ENCODE results near the gene PPID.
"Not testable (repeated sequence)": the region's sequence is repeated elsewhere in the genome, so short reads cannot be mapped to it uniquely, and the experiment has no call there.

The PPID gene

GRCh38 chr4:158722917-158723793 lies at the start of gene PPID:
Gene PPID, minus strand, starts transcription at chr4:158723396. Its CDS starts 108 bp downstream, at chr4:158723288.
- peak; percentile 80 for DNase-seq

GRCh38 chr4:158771776-158772175 lies 48.6 kb upstream of the PPID start:
- no peak for DNase-seq

DNA sequence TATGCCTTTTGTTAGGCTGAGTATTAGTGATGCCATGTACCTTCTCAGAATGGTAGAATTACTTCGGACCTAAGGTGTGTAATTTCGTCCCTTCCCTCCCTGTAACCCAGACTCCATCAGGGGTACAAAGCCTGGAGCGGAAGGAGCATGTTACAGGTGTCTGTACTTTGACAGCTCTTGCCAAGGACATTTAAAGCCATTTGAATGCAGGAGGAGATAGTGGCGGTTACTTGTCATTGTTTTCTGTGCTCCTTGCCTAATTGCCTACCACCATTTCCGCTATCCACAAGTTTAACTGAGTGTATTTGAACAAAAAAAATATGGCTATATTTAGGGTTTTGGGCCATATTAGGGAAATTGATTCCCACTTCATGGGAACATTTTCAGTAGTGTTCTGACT lies 47.5 kb upstream of the PPID start:
- DNase-seq = no peak

GRCh38 chr4:158769175-158769921 lies 46.2 kb upstream of the PPID start:
- peak; percentile 32 for DNase-seq

DNA sequence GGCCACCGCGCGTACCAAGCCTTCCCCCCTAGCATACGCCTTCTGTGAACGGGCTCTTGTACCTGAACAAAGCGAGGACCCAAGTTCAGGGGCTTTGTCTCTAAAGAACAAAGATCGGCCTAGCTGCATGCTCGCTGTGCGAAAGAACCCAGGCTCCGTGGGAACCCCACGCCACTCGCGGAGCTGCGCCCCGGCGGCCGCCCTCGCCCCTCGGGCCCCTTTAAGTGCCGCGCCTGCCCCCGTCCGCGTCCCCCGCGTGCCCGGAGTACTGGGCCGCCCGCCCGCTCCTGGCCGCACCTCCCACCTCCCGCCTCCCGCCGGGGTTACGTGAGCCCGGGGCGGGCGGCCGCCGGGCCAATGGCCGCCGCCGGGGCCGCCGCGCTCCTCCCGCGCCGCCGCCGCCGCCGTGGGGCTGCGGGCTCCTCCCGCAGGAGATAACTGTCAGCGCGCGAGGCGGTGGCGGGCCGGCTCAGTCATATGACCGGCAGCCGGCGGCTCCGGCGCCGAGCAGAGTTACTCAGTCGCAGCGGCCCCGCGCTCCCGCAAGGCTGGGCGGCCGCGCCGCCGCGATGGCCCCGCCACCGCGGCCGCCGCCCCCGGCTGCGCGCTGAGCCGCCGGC lies 45.5 kb upstream of the PPID start, which contains the start of gene FNIP2:
TSS of gene FNIP2 (plus strand) at position 472 of the 620 bp plus-strand sequence. CDS start 187 bp downstream, outside the sequence.
- peak; percentile 61 for DNase-seq

GRCh38 chr4:158767451-158767850 lies 44.3 kb upstream of the PPID start:
- no peak for DNase-seq

- DNase-seq = no peak
Observed at GRCh38 chr4:158766434-158767044, 43.3 kb upstream of the PPID start.

DNA sequence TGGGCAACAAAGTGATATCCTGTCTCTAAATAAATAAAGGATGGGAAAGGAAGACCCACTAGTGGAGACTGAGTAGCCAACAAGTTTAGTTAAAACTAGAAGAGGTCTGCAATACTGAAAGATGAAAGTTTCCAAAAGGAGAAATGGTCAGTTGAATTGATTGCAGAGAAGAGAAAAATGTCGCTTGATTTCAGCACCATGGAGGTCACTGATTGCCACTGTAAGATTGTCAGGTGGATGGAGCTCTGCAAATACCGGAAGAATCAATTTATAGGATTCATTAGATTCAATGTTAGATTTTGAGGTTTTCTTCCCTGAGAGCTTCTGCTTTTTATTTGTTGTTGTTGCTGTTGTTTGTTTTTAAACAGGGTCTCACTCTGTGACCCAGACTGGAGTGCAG lies 40.3 kb upstream of the PPID start:
- no peak for DNase-seq

GRCh38 chr4:158762553-158762952 lies 39.4 kb upstream of the PPID start:
- no peak for DNase-seq

- no peak for DNase-seq
Observed at GRCh38 chr4:158760866-158761265, 37.7 kb upstream of the PPID start.

- DNase-seq = not testable (repeated sequence)
Observed at GRCh38 chr4:158759539-158759938, 36.3 kb upstream of the PPID start.

- DNase-seq = no peak
Observed at GRCh38 chr4:158758703-158759102, 35.5 kb upstream of the PPID start.

GRCh38 chr4:158758142-158758541 lies 34.9 kb upstream of the PPID start:
- DNase-seq = no peak

DNA sequence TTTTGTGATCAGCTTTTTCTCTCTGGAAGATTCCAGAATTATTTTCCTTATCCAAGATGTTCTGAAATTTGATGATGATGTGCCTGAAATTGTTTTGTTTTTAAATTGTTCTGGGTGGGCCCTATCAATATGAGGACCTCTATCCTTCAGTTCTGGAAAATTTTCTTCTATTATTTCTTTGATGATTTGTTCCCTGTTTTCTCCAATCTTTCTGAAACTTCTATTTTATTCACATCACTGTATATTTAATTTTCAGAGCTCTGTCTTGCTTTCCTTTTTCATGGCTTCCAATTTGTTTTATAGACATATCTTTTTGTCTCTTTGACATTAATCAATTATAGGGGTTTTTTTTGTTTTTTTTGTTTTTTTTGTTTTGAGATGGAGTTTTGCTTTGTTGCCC lies 33.4 kb upstream of the PPID start:
- DNase-seq = no peak

GRCh38 chr4:158755819-158756218 lies 32.6 kb upstream of the PPID start:
- DNase-seq = not testable (repeated sequence)

GRCh38 chr4:158754385-158755180 lies 31.4 kb upstream of the PPID start:
- no peak for DNase-seq

DNA sequence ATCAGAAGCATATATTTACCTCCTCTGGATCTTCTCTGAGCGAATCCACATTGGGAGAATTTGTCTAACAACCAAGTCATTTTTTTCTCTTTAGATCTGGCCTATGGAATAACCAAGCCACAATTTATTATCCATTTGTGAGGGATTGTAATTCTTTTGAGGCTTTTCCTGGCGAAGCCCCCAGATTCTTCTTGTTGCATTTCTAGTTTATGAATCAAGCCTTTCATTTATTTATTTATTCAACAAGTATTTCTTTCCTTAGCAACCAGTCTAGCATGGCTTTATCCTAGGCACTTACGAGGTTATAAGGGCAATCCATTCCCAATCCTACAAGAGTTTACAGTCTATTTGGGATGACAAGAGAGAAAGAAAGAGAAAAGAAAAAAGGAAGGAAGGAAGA lies 27.2 kb upstream of the PPID start:
- no peak for DNase-seq

DNA sequence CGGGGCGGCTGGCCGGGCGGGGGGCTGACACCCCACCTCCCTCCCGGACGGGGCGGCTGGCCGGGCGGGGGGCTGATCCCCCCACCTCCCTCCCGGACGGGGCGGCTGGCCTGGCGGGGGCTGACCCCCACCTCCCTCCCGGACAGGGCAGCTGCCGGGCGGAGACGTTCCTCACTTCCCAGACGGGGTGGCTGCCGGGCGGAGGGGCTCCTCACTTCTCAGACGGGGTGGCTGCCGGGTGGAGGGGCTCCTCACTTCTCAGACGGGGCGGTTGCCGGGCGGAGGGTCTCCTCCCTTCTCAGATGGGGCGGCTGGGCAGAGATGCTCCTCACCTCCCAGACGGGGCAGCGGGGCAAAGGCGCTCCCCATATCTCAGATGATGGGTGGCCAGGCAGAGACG lies 23.3 kb upstream of the PPID start:
- not testable (repeated sequence) for DNase-seq

- DNase-seq = no peak
Observed at GRCh38 chr4:158741326-158742021, 18.3 kb upstream of the PPID start.

GRCh38 chr4:158739600-158739999 lies 16.4 kb upstream of the PPID start:
- no peak for DNase-seq

DNA sequence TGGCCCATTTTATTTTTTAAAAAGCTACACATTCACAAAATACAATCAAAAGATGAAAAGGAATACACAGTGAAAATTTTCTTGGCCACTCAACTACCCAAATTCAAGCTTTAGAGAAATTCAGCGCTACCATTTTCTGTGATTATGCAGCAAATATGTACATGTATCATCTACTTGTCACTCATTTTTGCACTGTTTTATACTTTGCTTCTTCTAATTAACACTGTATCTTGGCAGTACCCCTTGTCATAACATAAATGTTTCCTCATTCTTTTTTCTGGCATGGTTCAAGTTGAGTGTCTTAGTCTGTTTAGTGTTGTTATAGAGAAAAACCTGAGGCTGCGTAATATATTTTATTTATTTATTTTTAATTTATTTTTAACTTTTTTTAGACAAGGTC lies 15.7 kb upstream of the PPID start:
- no peak for DNase-seq
